K562 (cell line): Measurements from ENCODE around the gene GPD2. TPM values are rescaled to one million over a fixed set of nuclear protein-coding genes. Genes with fewer than 3 reads are reported as not detected.

Experiments used
- polyA plus RNA-seq, 8 experiments: library from polyadenylated mRNA; depleted of rRNA in 4 of 8; stranded (reverse) in 5 of 8; unstranded in 3 of 8; fragments of >200 nt; fragmentation: Nextera tagmentation in 2 of 8; fragmentation: Illumina TruSeq in 1 of 8; extraction: Ambion mirVana in 2 of 8; extraction: Trizol in 1 of 8; gene quantifications; 2 replicates each; pipeline versions ENCODE4 v1.2.1 to v1.2.3, GENCODE V29; 2011 to 2014; ENCODE audit warnings: inconsistent platforms in 1 of 8, missing spikeins in 1 of 8
- total RNA-seq, 7 experiments: library from RNA; depleted of rRNA in 6 of 7; stranded (reverse); fragments of >200 nt in 6 of 7; fragmentation: Illumina TruSeq in 2 of 7; extraction: Trizol in 2 of 7; gene quantifications; 2 replicates each; pipeline versions ENCODE4 v1.2.1 to v1.2.3, GENCODE V29; 2011 to 2021; ENCODE audit warnings: low replicate concordance in 1 of 7

GPD2 gene
- total and polyA plus RNA-seq, 9 of the 15 experiments (the other 6 are each of a cell fraction or from before 2014, with no cell fraction given) = 5.2 to 39.2 (median 19.0) TPM

Other genes with a start within 250 kb of the GPD2 start
- gene NR4A2, start 103.7 kb upstream of the GPD2 start, total RNA-seq (2014; rRNA removed) = 0.95 and 1.3 TPM in 2 replicates
- gene NR4A2, start 103.7 kb upstream of the GPD2 start, total RNA-seq (2014; rRNA removed; fragmentation: Illumina TruSeq; extraction: Trizol) = 1.3 and 1.4 TPM in 2 replicates
- 0.94 and 1.1 TPM in 2 replicates for gene NR4A2, start 103.7 kb upstream of the GPD2 start, total RNA-seq (2015; rRNA removed; fragmentation: Illumina TruSeq; extraction: Trizol)
- gene NR4A2, start 103.7 kb upstream of the GPD2 start, total RNA-seq (2021) = 5.1 and 5.6 TPM in 2 replicates
- gene NR4A2, start 103.7 kb upstream of the GPD2 start, polyA plus RNA-seq (2011; rRNA removed) = 1.3 and 2.1 TPM in 2 replicates
- gene NR4A2, start 103.7 kb upstream of the GPD2 start, polyA plus RNA-seq (2014; fragmentation: Illumina TruSeq; extraction: Trizol) = 3.9 and 4.6 TPM in 2 replicates
- gene NR4A2, start 103.7 kb upstream of the GPD2 start, polyA plus RNA-seq (2014; fragmentation: Nextera tagmentation; extraction: Ambion mirVana) = 1 to 10 TPM; 1.3 to 2.1 TPM
- 2.5 and 3.2 TPM in 2 replicates for gene NR4A2, start 103.7 kb upstream of the GPD2 start, polyA plus RNA-seq (2014; rRNA removed)